ENCODE data around the gene PAK2. TPM values are rescaled to one million over a fixed set of nuclear protein-coding genes. Genes with fewer than 3 reads are reported as not detected.

PAK2 gene
- total and polyA plus RNA-seq, 9 of the 15 experiments (the other 6 are each of a cell fraction or from before 2014, with no cell fraction given), result 13.2 to 72.4 (median 35.7) TPM

- TF ChIP-seq MYC (IDR thresholded peaks at IDR 0.05; ENCODE audit: low read depth, low read length) (peak; percentile 62), MYC (CRISPR knock-in tag; IDR thresholded peaks at IDR 0.05; ENCODE audit: borderline replicate concordance, low read depth) (no peak), ZNF431 (CRISPR knock-in tag; IDR thresholded peaks at IDR 0.05) (peak; percentile 35; the same call in 1 of the 2 replicates), KDM4B (IDR thresholded peaks at IDR 0.05; ENCODE audit: borderline replicate concordance in 2 of 2, low read depth in 1 of 2) (0 out of 4 replicates have a peak, but pooled peaks of 1 of the 2 experiments have one; percentile 54), CBFA2T3 (IDR thresholded peaks at IDR 0.05) (no peak), ZNF41 (CRISPR knock-in tag; conservative IDR thresholded peaks at IDR 0.05) (no peak), MCM3 (IDR thresholded peaks at IDR 0.05) (no peak), ZNF561 (CRISPR knock-in tag; conservative IDR thresholded peaks at IDR 0.05) (no peak), GABPA (tag; conservative IDR thresholded peaks at IDR 0.05; ENCODE audit: low read depth) (peak; percentile 96), PCBP2 (IDR thresholded peaks at IDR 0.05; ENCODE audit: low read depth, low read length, poor library complexity, severe bottlenecking) (no peak), ZNF263 (CRISPR knock-in tag; IDR thresholded peaks at IDR 0.05; ENCODE audit: borderline replicate concordance) (peak; percentile 49; the same call in 1 of the 2 replicates), SRF (CRISPR knock-in tag; IDR thresholded peaks at IDR 0.05) (no peak; a peak in 1 of 4 replicates), XRCC5 (IDR thresholded peaks at IDR 0.05; ENCODE audit: low read depth, low read length) (no peak), ZNF717 (CRISPR knock-in tag; IDR thresholded peaks at IDR 0.05) (no peak), CGGBP1 (CRISPR knock-in tag; IDR thresholded peaks at IDR 0.05) (peak; percentile 68; the same call in 1 of the 2 replicates), KAT2B (IDR thresholded peaks at IDR 0.05; ENCODE audit: low read depth, low read length) (no peak), ZKSCAN1 (IDR thresholded peaks at IDR 0.05; ENCODE audit: low read depth, low read length) (no peak), DMBX1 (CRISPR knock-in tag; IDR thresholded peaks at IDR 0.05; ENCODE audit: borderline replicate concordance) (no peak), ILK (tag; IDR thresholded peaks at IDR 0.05; ENCODE audit: borderline replicate concordance, low read depth) (no peak), SAP30 (IDR thresholded peaks at IDR 0.05; ENCODE audit: borderline replicate concordance, insufficient read depth, low read depth, low read length, poor library complexity, severe bottlenecking) (peak; percentile 85), MBD2 (IDR thresholded peaks at IDR 0.05; ENCODE audit: borderline replicate concordance, low read depth) (peak; percentile 59; the same call in 1 of the 2 replicates), ATF6 (CRISPR knock-in tag; IDR thresholded peaks at IDR 0.05) (0 out of 2 replicates have a peak, but pooled peaks have one; percentile 61), KLF16 (IDR thresholded peaks at IDR 0.05) (no peak), MEF2A (IDR thresholded peaks at IDR 0.05; ENCODE audit: control insufficient read depth, low read depth, low read length) (no peak), ZNF143 (CRISPR knock-in tag; IDR thresholded peaks at IDR 0.05) (no peak), PURB (CRISPR knock-in tag; IDR thresholded peaks at IDR 0.05; ENCODE audit: low read depth) (no peak), RBFOX2 (IDR thresholded peaks at IDR 0.05; ENCODE audit: low read depth, low read length) (peak; percentile 95)
Measured at GRCh38 chr3:196867507-196868296, 128.0 kb downstream of the PAK2 start, which contains the start of gene SENP5 (continued).
